ENCODE results near the gene AUP1. TPM values are rescaled to one million over a fixed set of nuclear protein-coding genes. Genes with fewer than 3 reads are reported as not detected.

Gene AUP1
- total and polyA plus RNA-seq, 2 of the 4 experiments (the other 2 are of a cell fraction): 47.5 to 100.0 TPM

DNA sequence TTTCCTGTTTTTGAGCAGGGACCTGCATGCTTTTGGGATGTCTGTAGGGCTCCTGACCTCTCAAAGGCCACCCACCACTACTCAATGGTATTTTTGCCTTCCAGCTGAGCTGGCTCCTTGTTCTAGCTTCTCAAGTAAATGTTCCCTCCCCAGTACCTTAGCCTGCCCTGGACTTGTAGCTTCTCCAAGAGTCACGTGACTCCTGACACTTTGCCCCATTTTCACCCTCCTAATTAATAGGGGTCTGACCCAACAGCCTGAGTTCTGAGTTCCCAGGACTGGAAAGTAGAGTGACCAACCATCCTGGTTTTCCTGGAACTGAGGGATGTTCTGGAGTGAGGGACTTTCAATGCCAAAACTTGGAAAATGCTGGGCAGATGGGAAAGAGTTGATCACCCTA lies 34.1 kb downstream of the AUP1 start:
- no peak overlapping the region for H3K4me3 ChIP-seq (ENCODE audit: insufficient read depth, low read depth, low read length)
- H2BK20ac ChIP-seq (ENCODE audit: low read depth, low read length): no peak overlapping the region
- in situ Hi-C loops (cut with MboI; ENCODE audit: low sequenced_read_pairs) (loop anchor here (25.0 kb wide), 1 partner anchor 367 kb away; no protein-coding TSS in a partner anchor), dilution Hi-C loops (cut with HindIII; ENCODE audit: low sequenced_read_pairs, unreplicated experiment) (no loop called here), intact Hi-C loops (cut with micrococcal nuclease) (no loop called here)
- H3K4ac ChIP-seq (ENCODE audit: low read depth, low read length): no peak overlapping the region
- ATAC-seq (ENCODE audit: low read depth) (no peak), DNase-seq (no peak)
- H2AK5ac ChIP-seq (ENCODE audit: low read depth, low read length): no peak overlapping the region
- CTCF ChIA-PET: no interaction called here
- H3K23ac ChIP-seq (ENCODE audit: low read depth, low read length): no peak overlapping the region
- no peak overlapping the region for H3K27ac ChIP-seq (ENCODE audit: insufficient read depth, low read length)
- no peak overlapping the region for H3K4me2 ChIP-seq (ENCODE audit: low read depth, low read length)
- no peak overlapping the region for H2BK120ac ChIP-seq (ENCODE audit: low read depth, low read length)
- BruUV-seq (replicated peaks): no TSS peak
- H3K56ac ChIP-seq (ENCODE audit: extremely low read depth, insufficient read depth, low read length): no peak overlapping the region
- POLR2A ChIA-PET (ENCODE audit: unreplicated experiment): no interaction called here
- no peaks in the 10 kb centered on the region for H3K9me1 ChIP-seq (ENCODE audit: insufficient read depth, low read length)
- H3K18ac ChIP-seq (ENCODE audit: low read depth, low read length): no peak overlapping the region
- H3K27me3 ChIP-seq (ENCODE audit: control insufficient read depth, insufficient read depth, low read length): peaks cover 31% of the 10 kb centered on the region
- WGBS, 2 experiments (ENCODE audit: extremely low coverage in 2 of 2, insufficient read length in 1 of 2): no CpG with 5 or more reads among the region's 1 CpG
- no peak overlapping the region for H4K91ac ChIP-seq (ENCODE audit: insufficient read depth, low read depth, low read length)
- no peak overlapping the region for H3K14ac ChIP-seq (replicated peaks; ENCODE audit: low read depth, low read length)
- H3K4me1 ChIP-seq (ENCODE audit: control insufficient read depth, insufficient read depth, low read length): peaks cover 7% of the 10 kb centered on the region; the same call in 1 of the 2 replicates
- H3K9me3 ChIP-seq (ENCODE audit: control insufficient read depth, insufficient read depth, low read length): no peaks in the 10 kb centered on the region
- H2AFZ ChIP-seq (replicated peaks; ENCODE audit: low read length, poor library complexity): no peak overlapping the region
- TF ChIP-seq FOS (IDR thresholded peaks at IDR 0.05; ENCODE audit: low read depth, low read length) (no peak), CEBPB (IDR thresholded peaks at IDR 0.05; ENCODE audit: low read depth, low read length) (no peak), RCOR1 (IDR thresholded peaks at IDR 0.05; ENCODE audit: insufficient replicate concordance, low read length) (no peak), RFX5 (IDR thresholded peaks at IDR 0.05; ENCODE audit: low read depth, low read length) (no peak), CHD1 (IDR thresholded peaks at IDR 0.05; ENCODE audit: low read depth, low read length) (no peak), NFE2L2 (IDR thresholded peaks at IDR 0.05; ENCODE audit: low read depth, low read length) (no peak), MXI1 (IDR thresholded peaks at IDR 0.05; ENCODE audit: borderline replicate concordance, low read depth, low read length) (no peak), MAZ (IDR thresholded peaks at IDR 0.05; ENCODE audit: borderline replicate concordance, low read depth, low read length) (no peak)
- TF ChIP-seq, protein P1, sequence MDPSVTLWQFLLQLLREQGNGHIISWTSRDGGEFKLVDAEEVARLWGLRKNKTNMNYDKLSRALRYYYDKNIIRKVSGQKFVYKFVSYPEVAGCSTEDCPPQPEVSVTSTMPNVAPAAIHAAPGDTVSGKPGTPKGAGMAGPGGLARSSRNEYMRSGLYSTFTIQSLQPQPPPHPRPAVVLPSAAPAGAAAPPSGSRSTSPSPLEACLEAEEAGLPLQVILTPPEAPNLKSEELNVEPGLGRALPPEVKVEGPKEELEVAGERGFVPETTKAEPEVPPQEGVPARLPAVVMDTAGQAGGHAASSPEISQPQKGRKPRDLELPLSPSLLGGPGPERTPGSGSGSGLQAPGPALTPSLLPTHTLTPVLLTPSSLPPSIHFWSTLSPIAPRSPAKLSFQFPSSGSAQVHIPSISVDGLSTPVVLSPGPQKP (IDR thresholded peaks at IDR 0.05; ENCODE audit: borderline replicate concordance, low read depth, low read length): no peak
- TF ChIP-seq, protein P2, sequence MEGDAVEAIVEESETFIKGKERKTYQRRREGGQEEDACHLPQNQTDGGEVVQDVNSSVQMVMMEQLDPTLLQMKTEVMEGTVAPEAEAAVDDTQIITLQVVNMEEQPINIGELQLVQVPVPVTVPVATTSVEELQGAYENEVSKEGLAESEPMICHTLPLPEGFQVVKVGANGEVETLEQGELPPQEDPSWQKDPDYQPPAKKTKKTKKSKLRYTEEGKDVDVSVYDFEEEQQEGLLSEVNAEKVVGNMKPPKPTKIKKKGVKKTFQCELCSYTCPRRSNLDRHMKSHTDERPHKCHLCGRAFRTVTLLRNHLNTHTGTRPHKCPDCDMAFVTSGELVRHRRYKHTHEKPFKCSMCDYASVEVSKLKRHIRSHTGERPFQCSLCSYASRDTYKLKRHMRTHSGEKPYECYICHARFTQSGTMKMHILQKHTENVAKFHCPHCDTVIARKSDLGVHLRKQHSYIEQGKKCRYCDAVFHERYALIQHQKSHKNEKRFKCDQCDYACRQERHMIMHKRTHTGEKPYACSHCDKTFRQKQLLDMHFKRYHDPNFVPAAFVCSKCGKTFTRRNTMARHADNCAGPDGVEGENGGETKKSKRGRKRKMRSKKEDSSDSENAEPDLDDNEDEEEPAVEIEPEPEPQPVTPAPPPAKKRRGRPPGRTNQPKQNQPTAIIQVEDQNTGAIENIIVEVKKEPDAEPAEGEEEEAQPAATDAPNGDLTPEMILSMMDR (conservative IDR thresholded peaks at IDR 0.05; ENCODE audit: low read depth, low read length): no peak
- TF ChIP-seq, protein P3, sequence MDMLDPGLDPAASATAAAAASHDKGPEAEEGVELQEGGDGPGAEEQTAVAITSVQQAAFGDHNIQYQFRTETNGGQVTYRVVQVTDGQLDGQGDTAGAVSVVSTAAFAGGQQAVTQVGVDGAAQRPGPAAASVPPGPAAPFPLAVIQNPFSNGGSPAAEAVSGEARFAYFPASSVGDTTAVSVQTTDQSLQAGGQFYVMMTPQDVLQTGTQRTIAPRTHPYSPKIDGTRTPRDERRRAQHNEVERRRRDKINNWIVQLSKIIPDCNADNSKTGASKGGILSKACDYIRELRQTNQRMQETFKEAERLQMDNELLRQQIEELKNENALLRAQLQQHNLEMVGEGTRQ (IDR thresholded peaks at IDR 0.05; ENCODE audit: low read depth, low read length): no peak
- no peak overlapping the region for H2AK9ac ChIP-seq (replicated peaks; ENCODE audit: low read depth, low read length, poor library complexity)
- H4K20me1 ChIP-seq (ENCODE audit: insufficient read depth, low read length): no peaks in the 10 kb centered on the region
- no peak overlapping the region for H3K9ac ChIP-seq (ENCODE audit: low read depth, low read length)
- H2BK5ac ChIP-seq (ENCODE audit: low read depth, low read length, poor library complexity, severe bottlenecking): no peak overlapping the region
- peaks cover 0 to 11% of the 10 kb centered on the region in 2 experiments; a peak in 1 of 4 replicates for H3K79me1 ChIP-seq (ENCODE audit: low read depth in 1 of 2, low read length in 2 of 2)
- H2BK15ac ChIP-seq (ENCODE audit: low read depth, low read length): no peak overlapping the region
- H4K5ac ChIP-seq (ENCODE audit: low read depth, low read length): no peak overlapping the region
- H3K36me3 ChIP-seq (ENCODE audit: control insufficient read depth, insufficient read depth, low read length): peaks cover 35% of the 10 kb centered on the region
- no peak overlapping the region for H4K8ac ChIP-seq (ENCODE audit: low read depth in 2 of 2, low read length in 2 of 2)

Data from IMR-90 (cell line).